DMS53 (cell line): ENCODE data around the gene ITGB5.
A peak's percentile ranks its signal among the peaks of the same experiment; 100 is the strongest.

Source experiments
- DNase-seq: peaks from one replicate; lab custom pipeline; 2025; lab: John Stamatoyannopoulos, UW

Gene ITGB5

DNA sequence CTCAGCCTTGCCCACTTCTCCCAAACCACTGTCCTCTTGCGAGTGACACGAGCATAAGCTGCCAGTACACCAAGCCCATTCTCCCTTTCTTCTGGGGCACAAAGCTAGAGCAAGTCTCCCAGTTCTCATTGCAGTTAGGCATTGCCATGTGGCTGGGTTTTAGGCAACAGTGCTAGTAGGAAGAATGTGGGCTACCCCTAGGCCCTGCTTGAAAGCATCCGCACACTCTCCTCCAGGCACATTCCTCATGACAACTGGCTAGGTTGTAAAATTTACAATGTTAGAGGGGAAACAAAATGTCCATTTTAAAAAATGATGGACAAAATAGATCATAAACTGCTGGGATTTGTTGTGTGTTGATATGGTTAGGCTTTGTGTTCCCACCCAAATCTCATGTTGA lies 19.7 kb downstream of the ITGB5 start:
- no peak for DNase-seq

DNA sequence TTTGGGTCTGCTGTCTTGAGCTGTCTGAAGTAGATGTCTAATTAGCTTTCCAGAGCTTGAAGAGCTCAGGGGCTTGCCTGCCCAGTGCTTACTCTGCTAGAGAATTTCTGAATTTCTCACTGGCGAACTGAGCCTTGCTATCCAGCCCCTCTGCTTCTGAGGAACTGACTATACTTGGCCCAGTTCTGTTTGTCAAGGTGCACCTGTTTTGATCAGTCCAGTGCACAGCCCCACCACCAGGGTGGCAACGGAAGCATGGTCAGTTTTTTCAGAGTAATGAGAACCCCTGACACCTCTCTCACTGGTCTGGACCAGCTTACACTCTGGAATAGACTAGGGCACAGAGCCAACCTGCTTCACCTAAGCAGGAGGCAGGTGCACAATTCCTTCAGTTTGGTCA lies 25.2 kb downstream of the ITGB5 start:
- DNase-seq = peak; percentile 27

DNA sequence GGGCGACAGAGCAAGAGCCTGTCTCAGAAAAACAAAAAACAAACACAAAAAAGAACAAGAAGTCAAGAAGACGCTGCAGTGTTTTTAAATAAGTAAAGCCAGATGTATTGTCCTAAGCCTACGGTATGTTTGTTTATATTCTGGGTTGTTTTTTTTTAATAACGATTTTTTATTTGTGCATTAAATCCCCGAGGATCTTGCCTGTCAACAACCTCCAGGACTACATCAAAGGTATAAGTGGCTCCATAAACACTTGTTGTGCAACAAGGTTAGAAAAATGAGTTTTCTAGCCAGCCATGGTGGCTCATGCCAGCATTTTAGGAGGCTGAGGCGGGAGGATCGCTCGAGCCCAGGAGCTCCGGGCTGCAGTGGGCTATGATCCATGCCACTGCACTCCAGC lies 26.1 kb downstream of the ITGB5 start:
- no peak for DNase-seq

DNA sequence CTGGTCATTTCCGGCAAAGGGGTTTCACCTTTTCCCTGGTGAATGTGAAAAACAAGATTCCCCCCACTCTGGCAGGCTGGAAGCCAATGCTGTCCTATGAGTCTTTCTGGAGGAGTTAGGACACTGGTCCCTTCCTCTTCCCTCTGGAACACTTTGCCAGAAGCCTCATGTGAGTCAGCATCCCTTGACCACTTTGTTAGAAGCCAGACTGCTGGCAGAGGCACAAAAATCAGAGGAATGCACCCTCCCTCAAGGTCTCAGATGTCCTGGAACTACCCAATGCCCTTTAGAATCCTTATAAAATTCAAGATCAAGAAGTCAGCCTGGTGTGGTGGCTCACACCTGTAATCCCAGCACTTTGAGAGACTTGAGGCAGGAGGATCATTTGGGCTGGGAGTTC lies 26.6 kb downstream of the ITGB5 start:
- no peak for DNase-seq

DNA sequence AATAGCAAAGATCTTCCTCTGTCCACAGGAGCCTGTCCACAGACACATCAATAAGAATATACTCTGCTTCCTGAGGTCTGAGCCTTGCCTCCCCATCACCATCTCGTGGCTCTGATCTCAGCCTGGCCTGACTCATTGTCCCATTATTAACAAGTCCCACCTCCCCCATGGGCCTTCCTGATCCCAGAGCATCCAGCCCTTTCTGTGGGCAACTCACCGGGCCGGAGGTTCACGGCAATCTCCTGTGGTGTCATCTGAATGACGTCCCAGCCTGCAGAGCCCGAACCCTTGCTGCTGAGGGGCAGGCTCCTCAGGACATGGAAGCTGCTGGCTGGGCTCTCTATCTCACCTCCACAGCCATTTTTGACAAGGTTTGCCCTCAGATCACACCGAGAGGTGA lies 28.1 kb downstream of the ITGB5 start:
- DNase-seq = no peak

DNA sequence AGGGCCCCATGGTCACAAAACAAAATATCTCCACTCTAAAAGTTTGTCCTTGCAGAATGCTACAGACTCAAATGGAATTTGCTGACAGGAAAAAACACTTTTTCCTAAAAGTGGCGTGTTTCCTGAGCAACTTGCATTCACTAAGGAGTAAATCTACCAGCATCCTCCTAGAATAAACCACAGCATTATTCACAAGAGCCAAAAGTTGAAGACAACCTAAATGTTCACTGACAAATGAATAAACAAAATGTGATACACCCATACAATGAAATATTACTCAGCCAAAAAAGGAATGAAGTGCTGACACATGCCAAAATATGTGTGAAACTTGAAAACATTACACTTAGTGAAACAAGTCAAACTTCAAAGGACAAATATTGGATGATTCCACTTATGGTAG lies 28.9 kb downstream of the ITGB5 start:
- DNase-seq = no peak

DNA sequence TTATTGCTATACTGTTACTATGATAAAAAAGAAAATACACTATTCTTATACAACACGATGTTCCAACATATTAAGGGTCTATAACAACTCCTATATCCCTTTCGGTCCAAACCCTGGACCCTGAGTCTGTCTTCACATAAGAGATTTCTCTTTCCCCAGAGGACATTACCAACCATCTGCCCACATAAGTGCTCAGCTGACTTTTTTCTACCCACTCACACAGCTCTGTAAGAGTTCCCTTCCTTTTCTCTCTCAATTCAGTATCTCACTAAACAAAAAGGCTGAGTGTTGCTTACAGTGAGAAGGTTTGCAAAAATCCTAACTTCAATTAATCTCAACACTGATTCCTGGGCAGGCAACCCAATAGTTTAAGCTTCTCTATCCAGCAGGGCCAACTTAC lies 30.5 kb downstream of the ITGB5 start:
- no peak for DNase-seq

DNA sequence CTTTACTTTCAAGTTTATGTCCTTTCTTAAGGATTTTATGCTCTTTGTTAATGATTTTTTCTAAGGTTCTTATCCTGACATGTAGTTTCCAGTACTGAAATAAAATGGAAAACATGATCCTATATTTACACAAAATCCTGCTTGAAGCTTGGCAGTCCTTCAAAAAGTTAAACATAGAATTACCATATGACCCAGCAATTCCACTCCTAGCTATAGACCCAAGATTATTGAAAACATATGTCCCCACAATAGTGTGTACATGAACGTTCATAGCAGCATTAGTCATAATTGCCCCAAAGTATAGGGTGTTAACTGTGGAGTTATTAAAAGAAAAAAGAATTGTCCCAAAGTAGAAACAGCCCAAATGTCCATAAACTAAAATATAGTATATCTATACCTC lies 33.2 kb downstream of the ITGB5 start:
- no peak for DNase-seq

DNA sequence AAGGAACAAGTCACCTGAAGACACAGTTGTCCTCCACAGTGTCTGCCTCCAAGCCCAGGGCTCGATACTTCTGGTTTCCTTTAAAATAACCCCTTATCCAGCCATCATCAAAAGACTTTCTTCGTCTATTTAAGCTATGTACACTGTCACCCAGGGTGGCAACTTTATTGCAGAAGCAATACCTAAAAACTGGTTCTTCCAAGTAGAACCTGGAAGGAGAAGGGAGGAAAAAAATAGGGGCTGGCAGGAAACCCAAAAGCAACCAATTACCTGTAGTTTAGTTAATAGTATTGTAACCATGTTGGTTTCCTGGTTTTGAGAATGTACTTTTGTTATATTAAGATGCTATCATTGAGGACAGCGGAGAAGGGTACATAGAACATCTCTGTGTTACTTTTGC lies 33.7 kb downstream of the ITGB5 start:
- no peak for DNase-seq

DNA sequence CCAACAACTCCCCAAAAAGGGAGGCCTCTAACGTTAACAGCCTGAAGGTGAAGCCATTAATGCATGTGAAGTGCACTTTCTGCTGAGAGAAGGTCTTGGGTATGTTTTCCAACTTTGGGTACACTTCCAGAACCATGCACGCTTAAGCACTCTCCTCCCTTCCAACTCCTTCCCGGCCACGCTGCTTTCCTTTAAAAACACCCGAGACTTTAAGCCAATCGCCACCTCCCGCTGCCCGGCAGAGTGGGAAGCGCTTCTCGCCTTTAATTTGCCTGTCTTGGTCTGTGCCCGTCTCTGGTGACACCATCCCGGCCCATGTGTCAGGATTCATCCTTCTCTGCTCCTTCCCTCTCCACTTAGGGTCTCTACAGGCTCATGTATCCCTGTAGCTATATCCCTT lies 35.3 kb downstream of the ITGB5 start:
- no peak for DNase-seq

DNA sequence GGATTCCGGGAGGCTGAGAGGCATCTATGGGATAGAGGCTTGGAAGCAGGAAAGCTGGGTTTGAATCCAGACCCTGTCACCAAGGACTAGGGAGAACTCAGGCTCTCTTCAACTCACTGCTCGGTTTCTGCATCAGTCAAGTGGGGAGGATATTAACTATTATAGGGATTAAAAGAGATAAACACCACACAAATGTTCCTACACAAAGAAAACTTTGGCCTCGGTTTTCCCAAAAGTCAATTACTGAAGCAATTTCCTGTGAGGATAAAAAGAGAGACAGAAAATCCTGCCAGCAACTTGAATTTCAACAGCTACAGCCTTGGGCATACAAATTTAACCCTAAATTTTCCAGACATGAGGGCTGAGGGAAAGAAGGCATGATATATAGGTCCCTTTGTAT lies 36.0 kb downstream of the ITGB5 start:
- no peak for DNase-seq

DNA sequence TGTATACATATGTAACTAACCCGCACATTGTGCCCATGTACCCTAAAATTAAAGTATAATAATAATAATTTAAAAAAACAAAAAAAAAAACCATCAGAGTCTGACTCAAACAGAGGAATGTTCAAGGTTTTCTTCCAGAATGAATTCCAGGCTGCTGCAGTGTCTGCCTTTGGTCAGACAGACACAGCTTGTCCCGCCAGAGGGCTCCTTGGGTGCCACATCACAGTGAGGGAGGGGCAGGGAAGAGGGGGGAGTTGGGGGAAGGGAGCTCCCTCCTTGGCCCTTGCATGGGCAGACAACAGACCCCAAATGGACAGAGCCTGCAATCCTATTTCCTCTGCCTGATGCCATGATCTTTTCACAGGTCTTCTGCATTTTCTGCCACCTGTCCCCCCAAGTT lies 36.5 kb downstream of the ITGB5 start:
- no peak for DNase-seq

DNA sequence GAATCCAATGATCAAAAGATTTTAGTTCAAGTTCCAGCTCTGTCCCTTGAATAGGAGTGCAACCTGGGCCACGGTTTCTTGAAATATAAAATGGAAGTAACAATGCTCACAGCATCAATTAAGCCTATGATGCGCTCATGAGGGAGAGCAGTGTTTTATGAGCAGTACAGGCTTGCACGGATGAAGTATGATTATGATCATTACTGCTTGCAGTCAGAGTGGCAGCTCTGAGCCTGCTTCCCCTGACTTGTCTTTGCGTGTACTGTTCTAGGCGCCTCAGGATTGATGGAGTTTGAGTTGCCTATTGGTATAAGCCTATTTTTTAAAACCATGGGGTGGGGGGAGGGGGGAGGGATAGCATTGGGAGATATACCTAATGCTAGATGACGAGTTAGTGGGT lies 37.0 kb downstream of the ITGB5 start:
- DNase-seq = no peak

DNA sequence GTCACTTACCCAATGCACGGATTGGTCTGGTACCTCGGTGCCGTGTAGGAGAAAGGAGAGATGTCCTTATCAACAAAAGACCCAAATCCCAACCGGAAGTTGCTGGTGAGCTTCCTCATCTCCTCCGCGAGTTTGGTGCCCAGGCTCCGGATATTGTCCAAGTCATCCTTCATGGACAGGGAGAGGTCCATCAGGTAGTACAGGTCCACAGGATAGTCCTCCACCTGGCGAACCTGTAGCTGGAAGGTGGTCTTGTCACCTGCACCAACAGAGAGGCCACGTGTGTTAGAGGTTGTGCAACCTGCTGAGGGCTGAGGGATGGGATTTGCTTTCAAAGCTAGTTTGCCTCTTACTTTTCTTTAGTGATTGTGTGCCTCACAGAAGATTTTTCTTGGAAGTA lies 38.9 kb downstream of the ITGB5 start:
- no peak for DNase-seq

DNA sequence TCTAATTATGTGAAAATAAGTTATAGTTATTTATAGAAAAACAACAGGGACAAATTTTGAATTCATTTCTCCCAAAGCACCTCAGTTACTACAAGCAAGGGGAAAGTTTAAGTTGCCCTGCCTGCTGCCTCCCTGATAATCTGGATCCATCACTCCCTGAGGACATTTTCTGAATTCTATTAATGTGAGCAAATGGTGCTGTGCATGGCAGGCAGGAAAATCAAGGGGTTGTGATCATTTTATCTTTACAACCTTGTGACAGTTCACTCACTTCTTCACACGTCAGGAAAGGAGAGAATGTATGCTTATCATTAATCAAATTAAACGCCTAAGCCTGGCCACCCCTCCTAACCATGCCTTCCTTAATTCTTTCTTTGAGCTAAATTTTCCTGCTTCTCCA lies 39.3 kb downstream of the ITGB5 start:
- no peak for DNase-seq

DNA sequence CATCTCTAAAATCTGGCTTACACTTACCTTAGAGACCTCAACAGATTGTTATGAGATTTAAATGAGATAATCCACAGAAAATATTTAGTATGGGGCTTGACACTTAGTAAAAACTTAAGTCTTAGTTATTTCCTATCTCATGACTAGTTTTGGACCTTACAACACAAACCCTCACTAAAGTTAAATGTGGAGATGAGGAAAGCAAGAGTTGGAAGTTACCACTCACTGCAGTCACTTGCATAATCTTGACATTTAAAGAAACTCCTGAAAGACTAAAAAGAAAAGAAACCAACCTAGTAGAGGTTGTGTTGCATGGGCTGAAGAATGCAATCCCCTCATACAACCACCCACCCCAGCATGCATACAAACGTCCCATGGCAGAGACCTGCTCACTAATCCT lies 40.1 kb downstream of the ITGB5 start:
- DNase-seq = no peak

DNA sequence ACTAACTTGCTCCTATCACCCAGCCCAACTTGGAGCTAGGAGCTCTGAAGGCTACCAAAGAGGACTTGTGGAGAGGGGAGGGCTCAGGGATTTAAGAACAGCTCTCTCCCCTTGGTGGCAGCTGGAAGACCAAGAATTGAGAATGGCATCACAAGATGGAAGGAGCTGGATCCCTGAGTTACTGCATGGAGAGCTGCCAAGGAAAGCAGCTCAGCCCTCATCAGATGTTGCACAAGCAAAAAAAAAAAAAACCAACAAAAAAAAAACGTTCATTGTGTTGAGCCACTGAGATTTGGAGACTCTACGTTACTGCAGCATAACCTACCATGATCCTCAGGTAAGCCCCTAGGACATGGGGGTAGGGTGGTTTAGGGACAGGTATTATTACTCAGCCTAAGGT lies 41.0 kb downstream of the ITGB5 start:
- no peak for DNase-seq

DNA sequence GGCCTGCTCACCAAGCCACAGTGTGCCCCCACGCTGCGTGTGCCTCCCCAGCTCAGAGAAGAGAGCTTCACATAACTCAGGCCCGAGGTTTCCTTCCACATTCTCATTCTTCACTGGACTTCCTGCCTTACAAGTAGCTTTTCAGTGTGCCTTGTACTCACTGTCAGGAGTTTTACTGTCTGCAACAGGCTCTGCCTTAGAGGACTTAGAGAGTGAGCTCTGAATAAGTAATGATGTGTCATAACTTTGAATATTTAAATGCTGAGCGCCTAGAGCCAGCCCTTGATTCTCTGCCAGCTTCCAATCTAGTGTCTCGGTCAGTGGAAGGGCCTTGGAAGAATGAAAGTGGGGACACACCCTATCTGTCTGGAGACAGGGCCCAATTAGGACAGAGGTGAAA lies 41.8 kb downstream of the ITGB5 start:
- DNase-seq = no peak

DNA sequence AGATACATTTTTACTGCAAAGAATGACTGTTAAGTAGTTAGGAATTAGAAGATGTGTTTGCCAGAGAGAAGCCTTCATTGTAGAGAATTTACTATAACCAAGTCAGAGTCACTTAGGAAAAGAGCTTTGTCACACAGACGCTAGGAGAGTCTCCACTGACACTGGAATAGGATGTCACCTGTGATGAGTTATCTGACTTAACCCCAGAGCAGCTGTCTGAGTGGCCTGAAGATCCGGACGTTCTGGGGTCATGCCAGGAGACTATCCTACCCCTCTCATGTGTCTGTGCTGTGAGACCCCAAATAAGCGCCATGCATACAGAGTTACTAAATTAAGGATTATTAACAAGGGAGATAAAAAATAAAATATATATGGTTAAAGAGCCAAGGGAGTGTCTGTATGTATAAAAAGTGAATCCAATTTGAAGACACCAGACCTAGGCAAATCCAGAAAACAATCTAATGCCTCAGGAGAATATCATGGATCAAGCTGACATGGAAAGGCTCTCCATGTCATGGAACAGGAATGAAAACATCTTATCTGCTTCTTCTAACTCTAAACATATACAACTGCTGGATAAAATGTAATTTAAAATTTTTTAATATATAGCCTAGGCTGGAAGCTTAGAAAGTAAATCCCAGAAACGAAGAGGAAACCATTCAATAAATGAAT lies 43.5 kb downstream of the ITGB5 start:
- no peak for DNase-seq

DNA sequence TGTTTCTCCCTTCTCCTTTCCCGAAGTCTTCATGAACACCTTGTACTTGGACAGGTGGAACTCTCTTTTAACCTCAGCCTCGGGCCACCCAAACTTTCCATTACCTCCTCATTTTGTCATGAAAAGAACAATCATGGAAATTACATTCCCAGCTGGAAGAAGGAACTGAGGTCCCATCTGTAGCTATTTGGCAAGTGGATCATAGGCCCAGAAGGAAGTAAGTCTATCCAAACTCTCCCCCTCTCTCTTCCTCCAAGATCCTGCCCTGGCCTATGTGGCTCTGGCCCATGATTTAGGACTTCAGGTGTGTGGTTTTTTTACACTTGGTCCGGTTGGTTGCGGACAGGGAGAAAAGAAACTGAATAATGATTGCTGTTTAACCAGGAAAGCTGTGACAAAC lies 44.1 kb downstream of the ITGB5 start:
- no peak for DNase-seq

DNA sequence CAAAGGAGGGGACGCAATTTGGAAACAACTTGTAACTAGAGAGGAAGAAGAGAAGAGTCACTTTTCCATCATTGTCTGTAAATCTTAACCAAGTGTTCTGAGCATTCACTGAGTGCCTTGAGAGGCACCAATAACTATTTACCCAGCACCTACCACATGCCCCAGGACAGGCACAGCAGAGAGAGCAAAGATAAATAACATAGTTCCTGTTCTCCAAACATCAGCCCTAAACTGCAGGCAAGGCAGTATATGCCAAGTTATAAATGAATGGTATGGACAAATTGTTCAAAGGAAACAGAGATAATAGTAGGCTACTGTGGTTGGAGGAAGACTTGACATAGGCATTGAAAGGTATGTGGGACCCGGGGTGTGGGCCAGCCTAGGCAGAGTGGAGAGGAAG lies 45.6 kb downstream of the ITGB5 start:
- no peak for DNase-seq

DNA sequence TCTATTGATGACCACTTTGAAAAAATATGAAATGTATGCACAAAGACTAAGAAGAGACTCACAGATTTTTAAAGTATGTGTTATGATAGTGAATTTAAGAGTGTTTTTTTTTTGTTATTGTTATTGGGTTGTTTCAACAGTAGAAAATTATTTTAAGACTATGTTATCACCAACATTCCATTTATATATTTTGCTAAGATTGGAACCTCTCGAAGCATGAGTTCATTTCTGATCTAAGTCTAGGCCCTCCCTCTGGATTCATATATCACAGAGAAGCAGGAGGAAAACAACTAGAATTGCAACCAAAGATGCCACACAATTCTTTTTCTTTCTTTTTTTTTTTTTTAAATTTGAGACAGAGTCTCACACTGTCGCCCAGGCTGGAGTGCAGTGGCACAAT lies 46.8 kb downstream of the ITGB5 start:
- DNase-seq = no peak

DNA sequence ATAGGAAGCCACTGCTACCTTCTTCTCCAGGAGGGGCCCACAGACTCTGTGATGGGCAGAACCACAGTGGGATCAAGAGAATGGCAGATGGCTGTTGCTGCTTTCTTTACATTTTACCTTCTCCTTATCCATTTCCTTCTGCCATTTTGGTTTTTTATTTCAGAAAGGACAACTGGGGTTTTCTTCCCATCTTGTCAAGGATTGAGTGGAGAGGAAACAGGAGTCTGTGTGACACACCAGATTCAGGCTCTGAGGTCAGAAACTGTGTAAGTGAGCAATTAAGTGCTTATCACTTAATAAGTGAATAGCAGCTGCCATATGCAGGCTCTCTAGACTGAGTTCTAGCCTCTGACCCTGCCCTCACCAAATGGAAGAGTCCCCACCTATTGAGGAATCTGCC lies 47.3 kb downstream of the ITGB5 start:
- DNase-seq = no peak

DNA sequence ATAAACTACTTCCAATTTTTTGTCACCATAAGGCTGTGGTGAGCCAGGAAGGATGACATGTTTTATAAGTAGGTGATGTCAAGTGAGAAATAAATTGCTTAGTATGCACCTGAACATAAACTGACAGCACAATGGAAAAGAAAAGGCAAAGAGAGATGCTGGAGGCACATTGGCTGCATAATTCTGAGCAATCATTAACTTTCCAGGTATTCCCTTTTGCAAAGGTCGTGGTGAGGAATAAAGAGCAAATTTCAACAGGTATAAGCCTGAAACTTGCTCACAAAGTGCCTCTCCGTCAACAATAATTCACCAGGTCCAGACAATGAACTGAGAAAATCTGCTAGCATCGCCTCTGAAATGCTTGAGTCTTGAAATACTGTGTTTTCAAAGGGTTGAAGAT lies 48.2 kb downstream of the ITGB5 start:
- no peak for DNase-seq

DNA sequence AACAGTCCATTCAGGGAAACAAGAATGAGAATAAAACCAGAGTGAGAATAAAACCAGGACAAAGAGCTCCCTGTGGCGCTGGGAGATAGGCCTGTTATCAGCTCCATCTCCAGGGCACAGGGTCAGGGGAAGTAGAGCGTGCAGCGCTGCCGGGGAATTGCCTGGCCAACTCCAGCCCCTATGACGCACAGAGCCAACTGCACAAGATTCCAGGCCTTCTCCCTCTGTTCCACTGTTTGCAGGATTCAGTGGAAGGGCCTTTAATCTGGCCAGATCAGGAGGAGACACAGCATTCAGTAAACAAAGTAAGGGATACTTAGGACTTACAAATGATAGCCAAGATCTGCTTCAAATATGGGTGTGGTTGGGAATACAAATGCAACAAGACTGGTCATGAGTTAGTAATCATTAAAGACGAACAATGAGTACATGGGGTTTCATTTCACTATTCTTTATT lies 49.4 kb downstream of the ITGB5 start:
- DNase-seq = no peak
